VCaP (cell line): ENCODE measurements around the gene INA.
"Not testable (repeated sequence)": the region's sequence is repeated elsewhere in the genome, so short reads cannot be mapped to it uniquely, and the experiment has no call there.

Source experiments
- H3K27ac ChIP-seq: fragments of 450-650 bp; 2 replicates; pipeline ENCODE4 v1.5.1; 2017
- TF ChIP-seq, protein P1 (sequence below): fragments of 450-650 bp; conservative IDR thresholded peaks from 2 replicates; pipeline ENCODE4 v1.5.1; 2017; ENCODE audit warnings: mild to moderate bottlenecking, moderate library complexity

Gene INA

DNA sequence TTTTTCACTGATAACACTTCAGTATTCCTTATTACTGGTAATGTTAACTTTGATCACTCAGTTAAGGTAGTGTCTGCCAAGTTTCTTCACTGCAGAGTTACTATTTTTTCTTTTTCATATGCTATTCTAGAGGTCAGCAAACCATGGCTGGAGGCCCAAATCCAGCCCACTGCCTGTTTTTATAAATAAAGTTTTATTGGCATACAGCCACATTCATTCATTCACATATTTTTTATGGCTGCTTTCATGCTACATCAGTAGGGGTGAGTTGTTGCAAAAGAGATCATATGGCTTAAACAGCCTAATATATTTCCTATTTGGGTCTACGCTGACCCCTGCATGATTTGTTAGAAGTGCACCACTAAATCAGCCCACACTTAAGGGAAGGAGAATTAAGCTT is 20.3 kb upstream of the INA start:
- no peak overlapping the region for H3K27ac ChIP-seq
- TF ChIP-seq, protein P1, sequence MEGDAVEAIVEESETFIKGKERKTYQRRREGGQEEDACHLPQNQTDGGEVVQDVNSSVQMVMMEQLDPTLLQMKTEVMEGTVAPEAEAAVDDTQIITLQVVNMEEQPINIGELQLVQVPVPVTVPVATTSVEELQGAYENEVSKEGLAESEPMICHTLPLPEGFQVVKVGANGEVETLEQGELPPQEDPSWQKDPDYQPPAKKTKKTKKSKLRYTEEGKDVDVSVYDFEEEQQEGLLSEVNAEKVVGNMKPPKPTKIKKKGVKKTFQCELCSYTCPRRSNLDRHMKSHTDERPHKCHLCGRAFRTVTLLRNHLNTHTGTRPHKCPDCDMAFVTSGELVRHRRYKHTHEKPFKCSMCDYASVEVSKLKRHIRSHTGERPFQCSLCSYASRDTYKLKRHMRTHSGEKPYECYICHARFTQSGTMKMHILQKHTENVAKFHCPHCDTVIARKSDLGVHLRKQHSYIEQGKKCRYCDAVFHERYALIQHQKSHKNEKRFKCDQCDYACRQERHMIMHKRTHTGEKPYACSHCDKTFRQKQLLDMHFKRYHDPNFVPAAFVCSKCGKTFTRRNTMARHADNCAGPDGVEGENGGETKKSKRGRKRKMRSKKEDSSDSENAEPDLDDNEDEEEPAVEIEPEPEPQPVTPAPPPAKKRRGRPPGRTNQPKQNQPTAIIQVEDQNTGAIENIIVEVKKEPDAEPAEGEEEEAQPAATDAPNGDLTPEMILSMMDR = no peak

DNA sequence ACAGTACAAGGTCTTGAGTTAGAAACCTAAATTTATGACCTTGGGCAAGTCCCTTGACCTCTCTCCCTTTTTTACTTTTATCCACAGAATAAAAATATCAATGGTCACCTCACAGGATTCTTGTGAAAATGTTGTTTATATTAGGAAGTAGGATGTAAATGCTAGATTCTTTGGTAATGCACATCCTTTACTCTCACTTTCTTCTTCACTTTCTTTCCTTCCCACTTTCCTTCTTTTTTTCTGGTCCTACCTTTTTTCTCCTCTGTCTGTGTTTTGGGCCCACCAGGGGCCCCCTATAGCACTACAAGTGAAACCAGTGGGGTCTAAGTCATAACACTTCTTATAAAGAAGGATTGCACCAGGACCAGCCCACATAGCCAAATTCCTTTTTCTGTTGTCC is 19.1 kb upstream of the INA start:
- TF ChIP-seq, protein P1 = no peak
- no peak overlapping the region for H3K27ac ChIP-seq

DNA sequence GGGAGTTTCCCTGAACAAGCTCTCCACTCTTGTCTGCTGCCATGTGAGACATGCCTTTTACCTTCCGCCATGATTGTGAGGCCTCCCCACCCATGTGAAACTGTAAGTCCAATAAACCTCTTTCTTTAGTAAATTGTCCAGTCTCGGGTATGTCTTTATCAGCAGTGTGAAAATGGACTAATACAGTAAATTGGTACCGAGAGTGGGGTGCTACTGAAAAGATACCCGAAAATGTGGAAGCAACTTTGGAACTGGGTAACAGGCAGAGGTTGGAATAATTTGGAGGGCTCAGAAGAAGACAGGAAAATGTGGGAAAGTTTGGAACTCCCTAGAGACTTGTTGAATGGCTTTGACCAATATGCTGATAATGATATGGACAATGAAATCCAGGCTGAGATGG is 18.0 kb upstream of the INA start:
- H3K27ac ChIP-seq = not testable (repeated sequence)

DNA sequence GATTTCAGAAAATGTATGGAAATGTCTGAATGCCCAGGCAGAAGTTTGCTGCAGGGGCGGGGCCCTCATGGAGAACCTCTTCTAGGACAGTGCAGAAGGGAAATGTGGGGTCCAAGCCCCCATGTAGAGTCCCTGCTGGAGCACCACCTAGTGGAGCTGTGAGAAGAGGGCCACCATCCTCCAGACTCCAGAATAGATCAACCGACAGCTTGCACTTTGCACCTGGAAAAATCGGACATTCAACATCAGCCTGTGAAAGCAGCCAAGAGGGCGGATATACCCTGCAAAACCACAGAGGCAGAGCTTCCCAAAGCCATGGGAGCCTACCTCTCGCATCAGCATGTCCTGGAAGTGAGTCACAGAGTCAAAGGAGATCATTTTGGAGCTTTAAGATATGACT is 16.9 kb upstream of the INA start:
- TF ChIP-seq, protein P1 = no peak
- H3K27ac ChIP-seq = no peak overlapping the region

DNA sequence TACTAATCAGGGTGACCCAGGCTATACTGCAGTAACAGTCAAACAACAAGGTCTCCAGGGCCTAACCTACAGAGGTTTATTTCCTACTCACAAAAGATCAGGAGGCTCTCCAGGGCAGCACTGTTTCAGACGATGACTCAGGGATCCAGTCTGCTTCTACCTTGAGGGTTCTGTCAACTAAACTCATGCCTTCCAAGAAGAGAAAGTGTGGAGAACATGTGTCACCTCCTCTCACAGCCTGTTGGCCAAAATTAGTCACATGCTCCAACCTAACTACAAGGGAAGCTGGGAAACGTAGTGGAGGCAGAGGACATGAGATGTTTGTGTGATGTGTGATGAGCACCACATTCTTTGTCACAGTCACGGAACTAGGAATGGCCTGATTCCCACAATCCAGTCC is 14.7 kb upstream of the INA start:
- H3K27ac ChIP-seq = no peak overlapping the region
- TF ChIP-seq, protein P1 = no peak

DNA sequence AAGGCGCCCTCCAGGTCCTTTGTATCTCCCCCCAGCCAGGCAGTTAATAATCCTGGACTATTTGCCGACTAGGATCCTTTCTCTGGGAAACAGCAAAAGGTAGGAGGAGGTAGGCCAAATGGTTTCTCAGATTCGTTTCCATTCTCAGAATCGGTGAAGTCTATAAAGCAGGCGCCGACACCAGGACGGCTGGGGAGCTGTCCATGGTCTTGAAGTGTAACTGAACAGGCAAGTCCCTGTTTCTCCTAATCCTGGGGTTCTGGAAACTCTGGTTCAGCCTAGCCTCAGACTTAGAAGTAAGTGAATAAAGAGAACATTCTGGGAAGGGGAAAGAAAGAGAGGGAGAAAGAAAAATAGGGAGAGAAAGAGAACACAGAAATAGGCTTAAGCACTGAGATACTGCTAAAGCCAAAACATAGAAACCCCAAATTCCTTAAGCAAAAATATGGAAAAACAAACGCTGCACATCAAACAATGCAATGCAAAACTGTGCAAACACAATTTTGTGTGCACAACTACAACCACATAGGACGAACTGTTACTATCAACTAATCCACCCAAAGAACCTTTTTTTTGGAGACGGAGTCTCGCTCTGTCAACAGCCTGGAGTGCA is 11.1 kb upstream of the INA start:
- H3K27ac ChIP-seq = peak overlapping the region; percentile 36; the same call in 1 of the 2 replicates
- TF ChIP-seq, protein P1 = no peak

DNA sequence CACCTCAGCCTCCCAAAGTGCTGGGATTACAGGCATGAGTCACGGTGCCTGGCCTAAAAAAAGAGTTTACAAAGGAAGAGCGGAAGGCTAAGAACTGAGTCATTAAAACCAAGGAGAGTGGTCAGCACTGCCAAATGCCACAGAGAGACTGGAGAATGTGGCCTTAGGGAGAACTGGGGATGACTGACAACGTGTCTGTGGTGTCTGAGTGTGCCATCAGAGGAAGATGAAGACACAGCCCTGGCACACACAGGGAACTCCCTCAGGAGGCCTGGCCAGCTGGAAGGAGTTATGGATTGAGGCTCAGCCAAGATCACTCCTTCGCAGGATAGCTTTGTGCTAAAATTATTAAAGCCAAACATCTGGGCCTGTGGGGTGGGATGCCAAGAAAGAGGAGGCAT is 3.9 kb upstream of the INA start:
- H3K27ac ChIP-seq = no peak overlapping the region
- TF ChIP-seq, protein P1 = no peak

DNA sequence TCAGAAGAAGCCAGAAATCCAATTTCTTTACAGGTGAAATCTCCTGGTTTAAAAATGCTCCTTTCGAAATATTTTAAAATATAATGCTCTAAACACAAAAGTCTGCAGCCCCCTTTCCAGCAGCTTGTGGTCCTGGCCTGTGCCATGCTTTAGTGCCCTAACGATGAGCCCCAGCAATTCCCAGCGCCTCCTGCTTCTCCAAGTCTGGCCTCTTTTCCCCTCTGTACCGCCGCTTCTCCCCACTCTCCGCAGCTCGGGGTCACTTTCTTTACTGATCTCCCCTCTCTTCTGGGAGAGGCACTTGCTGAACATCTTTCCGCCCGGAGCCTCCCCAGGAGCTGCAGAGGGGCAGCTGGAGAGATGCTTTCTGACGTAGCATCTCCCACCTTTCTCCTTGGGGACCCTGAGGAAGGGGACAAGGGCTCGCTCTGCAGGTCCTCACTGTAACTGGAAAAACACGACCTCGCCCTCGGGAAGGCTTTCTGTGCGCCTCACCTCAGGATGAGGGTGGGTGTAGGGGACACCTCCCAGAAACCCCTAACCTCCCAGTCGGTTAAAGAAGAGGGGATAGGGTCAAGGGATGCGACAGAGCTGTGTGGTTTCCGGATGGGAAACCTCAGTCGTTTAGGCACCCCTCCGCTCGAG is 565 bp upstream of the INA start:
- peak overlapping the region; percentile 78; the same call in 1 of the 2 replicates for H3K27ac ChIP-seq

More for the DNA sequence above, 565 bp upstream of the INA start:
- TF ChIP-seq, protein P1 = no peak
